Lung (tissue), 12 donors: ENCODE results near the gene TNFRSF12A. TPM values are rescaled to one million over a fixed set of nuclear protein-coding genes. Genes with fewer than 3 reads are reported as not detected.
"Not testable (repeated sequence)": the region's sequence is repeated elsewhere in the genome, so short reads cannot be mapped to it uniquely, and the experiment has no call there.

ENCODE experiments used
- ATAC-seq: fragments of 200-7000 bp; cut with Tn5 transposase; one replicate; pipeline ENCODE4 v1.9.1; 2020; ENCODE audit warnings: moderate number of reproducible peaks; ENCODE audit not compliant: insufficient read depth, low FRiP score
- DNase-seq, 3 donors: peaks; one replicate each; pipeline ENCODE4 v3.0.0-alpha.2; 2013 to 2017
- H3K27ac ChIP-seq, 2 donors: one replicate each; pipeline ENCODE4 v1.5.1; 2013; ENCODE audit warnings: mild to moderate bottlenecking in 2 of 2, moderate library complexity in 2 of 2, control low read depth in 1 of 2, inconsistent platforms in 1 of 2, low read depth in 1 of 2, low read length in 1 of 2
- H3K27me3 ChIP-seq, 3 donors: one replicate each; pipeline ENCODE4 v1.5.1; 2013; ENCODE audit warnings: low read length in 2 of 3; ENCODE audit not compliant: control insufficient read depth in 3 of 3, insufficient read depth in 3 of 3
- H3K36me3 ChIP-seq, 4 donors: one replicate each; pipeline ENCODE4 v1.5.1; 2013; ENCODE audit warnings: low read length in 4 of 4, mild to moderate bottlenecking in 1 of 4, moderate library complexity in 1 of 4; ENCODE audit not compliant: control insufficient read depth in 4 of 4, insufficient read depth in 4 of 4
- H3K4me1 ChIP-seq, 5 donors: one replicate each; pipeline ENCODE4 v1.5.1; 2013; ENCODE audit warnings: low read length in 5 of 5, mild to moderate bottlenecking in 2 of 5, moderate library complexity in 1 of 5; ENCODE audit not compliant: control insufficient read depth in 5 of 5, insufficient read depth in 5 of 5
- H3K4me3 ChIP-seq: one replicate; pipeline ENCODE4 v1.5.1; 2013; ENCODE audit warnings: mild to moderate bottlenecking, control low read depth, moderate library complexity
- H3K9ac ChIP-seq, 2 donors: one replicate each; pipeline ENCODE4 v1.5.1; 2013; ENCODE audit warnings: low read length in 2 of 2, control low read depth in 1 of 2; ENCODE audit not compliant: insufficient read depth in 1 of 2
- H3K9me3 ChIP-seq, 4 donors: one replicate each; pipeline ENCODE4 v1.5.1; 2013; ENCODE audit warnings: low read length in 3 of 4, mild to moderate bottlenecking in 1 of 4, moderate library complexity in 1 of 4; ENCODE audit not compliant: control insufficient read depth in 4 of 4, insufficient read depth in 3 of 4
- CTCF ChIP-seq: IDR thresholded peaks from 2 replicates; pipeline ENCODE4 v1.5.1; 2012; ENCODE audit warnings: mild to moderate bottlenecking; ENCODE audit errors: control extremely low read depth, extremely low read depth
- WGBS, 2 donors: extraction: QIAGEN DNeasy Blood & Tissue Kit; methylation state at CpG; one replicate each; pipeline ENCODE4 v1.1.7; 2013; 5-methylcytosine and 5-hydroxymethylcytosine counted together
- polyA plus RNA-seq, 2 donors: library from polyadenylated mRNA; stranded (reverse); fragments of 200-250 nt; gene quantifications; one replicate each; pipeline ENCODE4 v1.2.1, GENCODE V29; 2013
- total RNA-seq, 2 donors: library from RNA; depleted of rRNA in 1 of 2; stranded (reverse); fragments of >200 nt in 1 of 2; gene quantifications; one replicate each; pipeline ENCODE4 v1.2.1, GENCODE V29; 2014 to 2021
- donor health status: control.
- donor health status: control.
- donor health status: Bipolar disorder and iron deficiency.
- donor health status: healthy.
- donor health status: DM: yes; HTN: yes; CAD: no.

TNFRSF12A gene
- total and polyA plus RNA-seq, 4 donors, result 19.1 to 192 (median 119) TPM

DNA sequence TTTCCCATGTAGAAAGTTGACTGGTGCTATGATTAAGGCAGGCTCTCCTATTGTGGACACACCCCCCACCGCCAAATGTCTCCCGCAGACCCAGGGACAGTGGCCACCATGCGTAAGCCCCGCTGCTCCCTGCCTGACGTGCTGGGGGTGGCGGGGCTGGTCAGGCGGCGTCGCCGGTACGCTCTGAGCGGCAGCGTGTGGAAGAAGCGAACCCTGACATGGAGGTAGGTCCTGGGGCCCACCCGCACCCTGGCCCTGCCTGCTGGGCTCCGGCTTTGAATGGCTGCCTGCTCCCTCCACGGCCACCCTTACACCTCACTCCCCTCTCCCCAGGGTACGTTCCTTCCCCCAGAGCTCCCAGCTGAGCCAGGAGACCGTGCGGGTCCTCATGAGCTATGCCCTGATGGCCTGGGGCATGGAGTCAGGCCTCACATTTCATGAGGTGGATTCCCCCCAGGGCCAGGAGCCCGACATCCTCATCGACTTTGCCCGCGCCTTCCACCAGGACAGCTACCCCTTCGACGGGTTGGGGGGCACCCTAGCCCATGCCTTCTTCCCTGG is 29.8 kb downstream of the TNFRSF12A start:
- peaks cover 0 to 34% (median 29%) of the 10 kb centered on the region in 3 donors for H3K27me3 ChIP-seq
- ATAC-seq, result no peak
- 79 to 86% methylated on average over 26 of the region's 26 CpGs for WGBS, 2 donors
- H3K9me3 ChIP-seq, result no peaks in the 10 kb centered on the region
- DNase-seq, result no peak
- H3K4me1 ChIP-seq, result peaks cover 0 to 6% (median 3%) of the 10 kb centered on the region in 5 donors
- no peak for TF ChIP-seq CTCF
- no peak overlapping the region for H3K27ac ChIP-seq
- no peak overlapping the region for H3K4me3 ChIP-seq
- no peak overlapping the region for H3K9ac ChIP-seq
- no peaks in the 10 kb centered on the region for H3K36me3 ChIP-seq

- Histone ChIP-seq H3K27me3 (peaks cover 0 to 31% (median 26%) of the 10 kb centered on the region in 3 donors), H3K4me1 (peaks cover 0 to 6% (median 3%) of the 10 kb centered on the region in 5 donors), H3K9ac (no peak overlapping the region), H3K36me3 (no peaks in the 10 kb centered on the region), H3K4me3 (no peak overlapping the region), H3K9me3 (no peaks in the 10 kb centered on the region), H3K27ac (no peak overlapping the region)
- DNase-seq (no peak), ATAC-seq (no peak)
- WGBS, 2 donors, result 71 to 80% methylated on average over 5 of the region's 5 CpGs
- no peak for TF ChIP-seq CTCF
Observed at GRCh38 chr16:3050487-3050886, 30.3 kb downstream of the TNFRSF12A start.

DNA sequence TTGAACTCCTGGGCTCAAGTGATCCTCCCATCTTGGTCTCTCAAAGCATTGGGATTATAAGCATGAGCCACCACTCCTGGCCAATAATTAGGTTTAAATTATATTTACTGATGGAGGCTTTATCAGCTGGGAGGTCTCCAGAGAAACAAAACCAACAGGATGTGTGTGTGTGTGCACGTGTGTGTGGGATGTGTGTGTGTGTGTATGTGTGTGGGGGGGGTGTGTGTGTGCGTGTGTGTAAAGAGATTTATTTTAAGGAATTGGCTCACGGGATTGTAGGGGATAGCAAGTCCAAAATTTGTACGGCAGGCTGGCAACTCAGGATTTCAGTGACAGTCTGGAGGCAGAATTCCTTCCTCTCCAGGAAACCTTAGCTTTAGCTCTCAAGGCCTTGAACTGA is 30.8 kb downstream of the TNFRSF12A start:
- Histone ChIP-seq H3K4me1 (peaks cover 0 to 4% (median 2%) of the 10 kb centered on the region in 5 donors), H3K27ac (no peak overlapping the region), H3K27me3 (peaks cover 0 to 28% (median 26%) of the 10 kb centered on the region in 3 donors), H3K36me3 (no peaks in the 10 kb centered on the region), H3K9ac (no peak overlapping the region), H3K4me3 (no peak overlapping the region), H3K9me3 (no peaks in the 10 kb centered on the region)
- WGBS, 2 donors, result 22 to 30% methylated on average over 4 of the region's 4 CpGs
- DNase-seq, result no peak
- ATAC-seq, result no peak
- no peak for TF ChIP-seq CTCF

DNA sequence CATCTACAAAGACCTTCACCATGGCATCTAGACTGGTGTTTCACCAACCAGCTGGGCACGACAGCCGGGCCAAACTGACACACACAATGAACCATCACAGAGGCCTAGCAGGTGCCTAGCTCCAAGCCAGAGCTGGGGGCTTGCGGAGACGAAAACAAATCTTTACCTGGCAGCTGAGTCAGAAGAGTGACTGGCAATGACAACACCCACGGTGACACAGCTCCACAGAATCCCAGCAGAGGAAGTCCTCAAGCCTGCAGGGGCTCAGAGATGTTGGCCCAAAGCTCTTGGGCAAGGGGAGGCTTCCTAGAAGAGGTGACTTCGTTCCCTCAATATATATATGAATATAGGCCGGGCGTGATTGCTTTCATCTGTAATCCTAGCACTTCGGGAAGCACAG is 31.3 kb downstream of the TNFRSF12A start:
- H3K9ac ChIP-seq, result no peak overlapping the region
- 48 to 55% methylated on average over 9 of the region's 9 CpGs for WGBS, 2 donors
- H3K36me3 ChIP-seq, result no peaks in the 10 kb centered on the region
- H3K27ac ChIP-seq, result no peak overlapping the region
- H3K27me3 ChIP-seq, result peaks cover 0 to 26% (median 25%) of the 10 kb centered on the region in 3 donors
- peaks cover 0 to 2% (median 0%) of the 10 kb centered on the region in 5 donors for H3K4me1 ChIP-seq
- DNase-seq, result no peak
- H3K9me3 ChIP-seq, result no peaks in the 10 kb centered on the region
- no peak overlapping the region for H3K4me3 ChIP-seq
- no peak for ATAC-seq
- TF ChIP-seq CTCF, result no peak

DNA sequence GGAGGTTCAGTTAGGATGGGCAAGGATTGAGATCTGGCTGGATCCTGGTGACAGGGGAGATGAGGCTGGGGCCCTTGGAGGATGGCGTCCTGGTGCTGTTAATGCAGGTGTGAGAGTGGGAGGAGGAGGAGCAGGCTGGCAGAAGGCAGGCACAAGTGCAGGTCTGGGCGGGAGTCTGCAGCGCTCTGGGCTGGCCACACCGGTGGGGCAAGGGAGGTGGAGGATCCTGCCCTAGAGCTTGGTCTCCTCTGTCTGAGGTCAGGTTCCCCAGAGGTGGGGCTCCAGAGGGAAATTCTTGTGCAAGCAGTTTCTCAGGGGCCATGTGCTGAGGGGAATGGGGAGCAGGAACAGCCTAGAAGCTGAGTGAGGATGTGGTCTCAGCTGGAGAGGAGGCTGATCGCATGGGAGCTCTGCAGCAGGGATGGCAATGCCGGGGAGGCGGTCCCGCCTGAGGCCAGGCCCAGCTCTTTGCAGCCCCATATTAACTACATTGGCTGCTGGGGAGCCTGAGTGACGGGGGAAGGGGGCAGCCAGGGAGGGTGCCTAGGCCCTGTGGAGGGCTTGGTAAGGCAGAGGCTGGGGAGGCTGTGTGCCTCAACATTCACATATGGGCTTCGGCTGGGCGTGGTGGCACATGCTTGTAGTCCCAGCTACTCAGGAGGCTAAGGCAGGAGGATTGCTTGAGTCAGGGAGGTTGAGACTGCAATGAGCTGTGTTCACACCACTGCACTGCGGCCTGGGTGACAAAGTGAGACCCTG is 32.6 kb downstream of the TNFRSF12A start:
- 58 to 75% methylated on average over 9 to 11 of the region's 12 CpGs for WGBS, 2 donors
- not testable (repeated sequence) for H3K9me3 ChIP-seq, H3K4me3 ChIP-seq, H3K27ac ChIP-seq, H3K36me3 ChIP-seq, H3K4me1 ChIP-seq, H3K9ac ChIP-seq, DNase-seq, ATAC-seq
- H3K27me3 ChIP-seq, result peaks cover 0 to 17% (median 15%) of the 10 kb centered on the region in 3 donors
